Measurements from ENCODE around the gene TENT4A.

Gene TENT4A

DNA sequence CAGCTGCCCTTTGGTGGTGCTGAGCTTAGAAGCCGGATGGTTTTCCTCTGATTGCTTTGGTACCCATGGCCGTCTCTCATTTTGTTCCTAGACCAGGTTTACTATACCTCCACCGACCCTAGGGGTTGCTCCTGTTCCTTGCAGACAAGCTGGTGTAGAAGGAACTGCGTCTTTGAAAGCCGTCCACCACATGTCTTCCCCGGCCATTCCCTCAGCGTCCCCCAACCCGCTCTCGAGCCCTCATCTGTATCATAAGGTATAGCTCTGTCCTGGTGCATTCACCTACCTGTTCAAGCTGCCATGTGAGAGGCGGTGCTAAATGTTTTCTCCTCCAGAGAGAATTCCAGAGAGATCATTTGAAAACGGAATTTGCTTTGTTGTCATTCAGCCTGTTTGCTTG lies 39.5 kb downstream of the TENT4A start:
- no peak for DNase-seq (ENCODE audit: low read depth)

DNA sequence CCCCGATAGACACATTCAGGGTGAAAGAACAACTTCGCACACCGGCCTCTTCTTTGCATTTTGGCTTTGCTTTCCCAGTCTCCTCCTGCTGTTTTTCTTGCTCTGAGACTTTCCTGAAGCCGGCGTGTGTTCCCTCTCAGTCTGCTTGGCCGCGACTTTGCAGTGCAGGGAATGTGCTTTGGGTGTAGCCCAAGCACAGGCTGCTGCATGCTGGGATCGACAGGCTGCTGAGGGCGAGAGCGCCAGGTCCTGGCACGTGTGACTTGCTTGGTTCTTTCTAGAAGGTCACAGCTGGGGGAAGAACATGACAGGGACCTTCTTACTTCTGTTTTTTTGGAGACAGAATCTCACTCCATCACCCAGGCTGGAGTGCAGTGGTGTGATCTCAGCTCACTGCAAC lies 40.6 kb downstream of the TENT4A start:
- no peak for DNase-seq (ENCODE audit: low read depth)

- DNase-seq (ENCODE audit: low read depth), result no peak
Observed at GRCh38 chr5:6754766-6755165, 41.5 kb downstream of the TENT4A start.

DNA sequence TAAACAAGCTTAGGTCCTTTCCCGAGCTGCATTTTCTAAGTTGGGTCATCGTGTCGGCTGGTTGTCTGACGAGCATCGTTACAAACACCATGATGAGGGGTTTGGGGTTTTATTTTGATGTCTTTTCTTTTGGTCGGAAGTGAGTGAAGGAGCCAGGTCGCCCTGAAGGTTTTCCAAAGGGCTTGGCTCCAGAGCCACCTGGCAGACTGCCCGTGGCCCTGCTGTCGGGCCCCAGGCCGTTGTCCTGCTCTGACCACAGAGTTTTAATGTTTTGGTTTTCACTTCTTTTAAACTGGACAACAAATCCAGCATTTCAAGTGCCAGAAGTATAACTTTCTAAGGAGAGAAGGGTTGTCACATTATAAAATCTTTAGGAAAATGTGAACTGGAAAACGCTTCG lies 42.3 kb downstream of the TENT4A start:
- DNase-seq (ENCODE audit: low read depth), result no peak

DNA sequence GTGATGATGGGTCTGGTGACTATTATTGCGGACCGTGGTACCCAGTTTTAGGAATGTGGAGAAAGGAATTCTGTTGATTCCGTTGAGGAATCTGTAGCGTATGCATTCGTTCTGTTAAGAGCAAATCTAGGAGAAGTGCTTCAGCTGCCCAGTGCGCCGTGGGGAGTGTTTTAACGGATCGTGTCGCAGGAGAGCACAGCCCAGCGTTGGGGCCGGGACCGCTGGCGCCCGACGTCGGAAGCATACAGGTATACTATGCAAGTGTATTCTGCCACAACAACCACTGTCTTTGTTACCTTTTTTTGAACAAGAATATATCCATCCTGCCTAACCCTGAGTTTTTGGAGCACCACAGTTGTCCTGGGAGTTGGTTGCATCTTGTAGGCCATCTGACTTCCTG lies 42.7 kb downstream of the TENT4A start:
- DNase-seq (ENCODE audit: low read depth), result no peak

- no peak for DNase-seq (ENCODE audit: low read depth)
Observed at GRCh38 chr5:6757414-6757969, 44.3 kb downstream of the TENT4A start.

- DNase-seq (ENCODE audit: low read depth), result no peak
Observed at GRCh38 chr5:6758236-6758635, 45.0 kb downstream of the TENT4A start.

GRCh38 chr5:6758706-6759105 lies 45.5 kb downstream of the TENT4A start:
- no peak for DNase-seq (ENCODE audit: low read depth)

DNA sequence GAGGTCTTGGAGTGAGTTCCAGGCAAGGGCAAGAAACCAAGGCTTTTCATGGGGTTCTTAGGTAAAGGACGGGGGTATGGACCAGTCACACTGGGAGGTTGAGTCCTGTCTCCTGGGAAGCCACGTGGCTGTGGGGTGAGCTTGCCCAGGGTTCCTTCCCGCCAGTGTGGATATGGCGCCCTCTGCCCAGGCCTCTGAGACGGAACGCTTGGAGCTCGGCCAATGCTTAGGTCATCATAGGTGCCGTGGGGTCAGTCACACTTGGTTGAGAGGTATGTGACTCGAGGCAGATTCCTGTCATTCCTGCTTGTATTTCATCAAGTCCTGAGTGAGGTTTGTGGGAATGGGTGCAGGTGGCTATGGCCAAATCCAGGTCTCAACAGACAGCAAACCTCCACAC lies 46.2 kb downstream of the TENT4A start:
- no peak for DNase-seq (ENCODE audit: low read depth)

DNA sequence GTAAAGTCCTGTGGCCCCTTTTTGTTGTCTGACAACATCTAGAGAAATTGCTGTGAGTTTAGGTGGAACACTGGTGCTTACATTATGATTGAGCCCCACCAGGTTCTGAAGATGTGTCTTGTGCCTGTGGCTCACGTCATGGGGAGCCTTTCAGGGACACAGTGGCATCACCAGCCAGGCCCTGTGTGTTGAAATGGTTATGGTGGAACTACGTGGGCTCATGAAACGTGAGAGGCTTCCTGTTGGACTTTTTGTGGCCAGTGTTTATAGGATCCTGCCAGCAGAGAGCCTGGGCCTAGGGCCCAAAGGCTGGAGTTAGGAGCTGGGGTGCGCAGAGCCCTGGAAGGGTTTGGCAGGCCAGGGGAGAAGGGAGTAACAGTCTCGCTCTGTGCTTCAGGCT lies 46.8 kb downstream of the TENT4A start:
- DNase-seq (ENCODE audit: low read depth), result no peak

- no peak for DNase-seq (ENCODE audit: low read depth)
Observed at GRCh38 chr5:6760686-6761085, 47.5 kb downstream of the TENT4A start.

DNA sequence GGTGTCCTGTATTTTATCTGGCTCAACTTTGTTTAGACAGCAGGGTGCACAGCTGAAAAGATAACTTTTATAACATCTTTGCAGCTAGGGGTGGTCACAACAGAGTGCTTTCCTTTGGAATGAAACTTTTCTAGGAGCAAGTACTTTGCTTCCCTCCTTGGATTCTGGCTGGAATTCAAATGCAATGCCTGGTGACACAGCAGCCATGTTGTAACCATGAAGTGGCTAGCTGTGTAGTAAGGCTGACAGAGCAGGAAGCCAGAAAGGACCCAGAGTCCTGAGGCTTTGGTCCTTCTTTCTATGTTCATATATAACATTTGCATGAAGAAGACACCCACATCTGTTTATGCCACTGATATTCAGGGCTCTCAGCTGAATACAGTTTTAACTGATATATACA lies 48.1 kb downstream of the TENT4A start:
- DNase-seq (ENCODE audit: low read depth), result no peak

DNA sequence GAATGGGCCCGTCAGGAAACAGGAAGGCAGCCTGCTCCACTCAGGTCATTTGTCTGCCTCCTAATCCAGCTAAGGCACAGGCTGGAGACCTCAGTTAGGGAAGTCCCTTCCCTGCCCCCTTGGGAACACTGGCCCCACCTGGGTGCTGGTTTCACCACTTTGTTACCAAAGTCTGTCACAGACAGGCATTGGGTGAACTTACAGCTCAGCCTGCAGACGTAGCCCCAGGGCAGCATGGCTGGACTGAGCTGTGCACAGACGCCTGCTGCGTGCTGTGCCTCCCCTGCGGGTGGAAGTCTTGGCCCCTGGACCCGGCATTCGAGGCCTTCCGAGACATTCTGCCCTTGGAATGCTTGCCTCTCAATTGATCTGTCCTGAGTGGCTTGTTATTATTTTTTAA lies 48.9 kb downstream of the TENT4A start:
- DNase-seq (ENCODE audit: low read depth), result no peak

DNA sequence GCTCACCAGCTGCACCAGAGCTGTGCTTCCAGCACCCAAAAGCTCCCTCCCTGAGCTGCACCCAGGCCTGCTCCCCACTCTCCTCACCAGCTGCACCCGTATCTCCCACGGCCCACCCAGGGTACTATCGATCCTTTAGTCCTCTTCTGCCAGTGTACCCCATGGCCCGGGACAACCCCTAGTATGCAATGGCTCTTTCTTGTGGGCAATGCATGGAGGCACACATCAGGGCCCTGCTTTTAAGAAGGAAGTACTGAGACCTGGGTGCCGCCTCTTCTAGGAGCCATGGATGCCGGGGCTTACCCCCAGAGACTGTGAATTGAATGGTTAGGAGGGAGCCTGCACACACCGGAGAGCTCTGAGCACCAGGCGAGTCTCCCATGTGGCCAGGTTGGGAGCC lies 49.5 kb downstream of the TENT4A start:
- no peak for DNase-seq (ENCODE audit: low read depth)

DNA sequence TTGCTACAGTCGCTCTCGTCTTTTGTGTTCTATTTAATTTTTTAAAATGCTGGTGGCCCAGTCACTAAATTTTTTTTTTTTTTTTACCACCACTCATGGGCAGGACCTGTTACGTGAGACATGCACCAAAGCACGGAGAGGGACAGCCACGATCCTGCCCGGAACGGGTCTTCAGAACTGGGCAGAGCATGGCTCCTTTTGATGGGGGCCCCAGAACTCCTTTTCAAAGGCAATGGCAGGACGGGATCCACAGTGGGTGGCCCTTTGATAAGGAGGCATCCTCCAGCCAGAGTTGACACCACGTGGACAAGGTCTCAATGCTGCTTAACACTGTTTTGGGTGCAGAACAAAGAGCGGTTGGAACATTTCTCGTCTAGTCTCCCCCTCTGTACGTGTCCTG lies 50.0 kb downstream of the TENT4A start:
- no peak for DNase-seq (ENCODE audit: low read depth)

DNA sequence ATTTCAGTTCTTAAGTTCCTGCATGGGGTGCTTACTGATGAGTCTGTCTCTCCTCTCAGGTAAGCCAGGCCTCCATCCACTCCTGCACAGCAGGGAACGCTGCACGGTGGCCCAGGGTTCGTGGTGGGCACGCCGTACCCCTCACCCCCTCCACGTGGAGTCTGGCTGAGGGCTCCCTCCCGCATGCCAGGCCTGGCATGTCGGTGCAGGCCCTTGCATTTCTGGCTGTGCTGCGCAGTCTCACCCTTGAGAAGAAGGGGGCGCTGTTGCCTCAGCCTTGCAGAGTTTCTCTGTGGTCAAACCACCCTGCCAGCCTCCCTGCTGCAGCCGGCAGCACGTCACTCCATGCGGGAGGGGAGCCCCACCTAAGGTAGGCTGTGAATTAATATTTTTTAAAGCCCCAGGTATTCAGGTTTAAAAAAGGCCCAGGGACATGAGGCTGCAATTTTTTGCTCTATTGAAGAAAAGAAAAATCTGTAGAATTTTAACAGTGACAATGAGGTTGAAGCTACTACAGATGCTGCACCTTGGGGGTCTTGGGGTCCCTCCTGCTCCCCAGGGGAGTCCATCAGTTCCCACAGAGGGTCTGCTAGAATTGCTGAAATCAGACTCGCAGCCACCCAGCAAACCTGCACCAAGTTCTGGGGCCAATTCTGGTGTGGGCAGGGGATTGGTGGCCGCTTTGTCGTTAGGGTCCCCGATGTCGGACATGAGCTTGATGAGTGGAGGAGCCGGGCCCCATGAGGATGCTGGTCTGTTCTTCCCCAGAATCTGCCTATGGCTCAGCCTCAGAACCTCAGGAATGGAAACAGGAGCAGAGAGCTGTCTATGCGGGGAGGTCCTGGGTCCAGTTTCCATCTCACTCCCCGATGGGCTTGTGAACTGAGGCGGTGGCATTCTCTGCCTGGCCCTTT lies 52.6 kb downstream of the TENT4A start:
- DNase-seq (ENCODE audit: low read depth), result peak; percentile 45

DNA sequence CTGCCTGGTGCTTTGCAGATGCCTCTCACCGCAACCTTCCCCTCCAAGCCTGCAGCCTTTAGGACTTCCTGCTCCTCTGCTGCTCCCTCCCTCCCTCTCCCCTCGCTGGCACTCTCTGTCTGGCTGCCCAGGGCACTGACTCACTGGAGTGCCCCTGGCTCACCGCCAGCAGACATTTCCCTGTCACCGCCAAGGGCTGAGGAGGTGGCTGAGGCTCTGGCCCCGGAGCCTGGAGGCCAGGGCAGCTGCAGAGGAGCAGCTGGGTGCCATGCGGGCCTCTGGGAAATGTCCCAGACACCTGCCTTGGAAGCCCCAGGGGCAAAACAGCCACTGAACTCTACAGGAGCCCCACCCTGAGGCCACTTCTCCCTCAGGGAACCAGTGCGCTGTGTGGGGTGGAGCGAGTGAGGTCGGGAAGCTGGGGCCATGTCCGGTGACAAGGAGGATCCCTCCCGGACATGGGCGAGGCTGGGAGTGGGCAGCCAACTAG lies 53.4 kb downstream of the TENT4A start:
- peak; percentile 82 for DNase-seq (ENCODE audit: low read depth)

DNA sequence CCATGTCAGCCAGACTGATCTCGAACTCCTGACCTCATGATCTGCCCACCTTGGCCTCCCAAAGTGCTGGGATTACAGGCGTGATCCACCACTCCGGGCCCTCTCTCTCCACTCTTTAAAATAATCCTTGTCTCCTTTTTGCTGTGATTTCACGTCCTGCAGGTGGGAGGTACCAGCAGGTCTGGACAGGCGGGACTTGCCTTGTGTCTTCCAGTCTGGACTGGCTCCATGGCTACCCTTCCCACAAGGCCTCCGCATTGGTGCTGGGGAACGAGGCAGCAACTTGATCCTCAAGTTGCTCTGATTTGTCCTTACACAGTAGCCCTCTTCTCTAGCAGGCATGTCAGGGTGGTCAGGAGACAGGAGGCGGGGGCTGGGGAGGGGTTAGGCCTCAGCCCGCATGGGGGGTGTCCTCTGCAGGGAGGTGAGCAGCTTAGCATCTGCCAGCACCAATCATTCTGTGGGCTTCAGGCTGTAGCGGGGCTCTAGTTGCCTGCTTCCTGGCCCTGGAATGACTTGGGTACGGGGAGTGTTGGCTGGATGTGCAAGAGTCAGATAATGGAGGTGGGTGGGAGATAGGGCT lies 54.3 kb downstream of the TENT4A start:
- DNase-seq (ENCODE audit: low read depth), result no peak

GRCh38 chr5:6768590-6769230 lies 55.5 kb downstream of the TENT4A start:
- DNase-seq (ENCODE audit: low read depth), result no peak

DNA sequence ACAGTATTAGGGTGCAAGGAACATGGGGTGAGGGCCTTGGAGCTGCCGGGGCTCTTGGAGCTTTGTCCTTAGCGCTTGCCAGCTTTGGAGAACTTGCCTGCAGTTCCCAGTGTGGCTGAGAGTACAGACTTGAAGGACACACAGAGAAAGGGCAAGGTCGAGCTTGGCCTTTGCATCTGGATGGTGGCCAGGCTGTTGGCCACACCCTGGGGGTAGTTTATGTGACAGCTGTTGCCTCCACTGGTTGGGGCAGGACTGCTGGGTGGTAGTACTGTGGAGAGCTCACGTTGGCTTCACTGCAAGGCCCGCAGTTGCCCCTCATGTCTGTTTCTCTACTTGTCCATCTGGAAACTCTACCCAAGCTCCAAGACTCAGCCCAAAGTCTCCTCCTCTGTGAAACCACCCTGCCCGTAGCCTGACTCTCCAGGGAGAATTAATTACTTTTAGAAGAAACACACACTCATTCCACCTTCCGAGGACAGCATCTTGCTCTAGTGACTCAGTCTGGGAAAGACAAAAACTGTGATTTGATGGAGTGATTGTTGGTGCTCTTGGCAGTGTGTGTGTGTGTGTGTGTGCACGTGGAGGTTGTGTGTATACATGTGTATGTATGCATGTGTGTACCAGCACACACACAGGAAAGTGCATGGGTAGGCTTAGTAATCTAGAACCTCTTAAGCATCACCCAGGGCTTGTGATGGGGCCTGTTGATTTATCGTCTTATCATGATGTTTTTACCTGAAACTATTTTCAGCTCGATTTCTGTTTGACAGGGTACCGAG lies 57.8 kb downstream of the TENT4A start:
- no peak for DNase-seq (ENCODE audit: low read depth)

DNA sequence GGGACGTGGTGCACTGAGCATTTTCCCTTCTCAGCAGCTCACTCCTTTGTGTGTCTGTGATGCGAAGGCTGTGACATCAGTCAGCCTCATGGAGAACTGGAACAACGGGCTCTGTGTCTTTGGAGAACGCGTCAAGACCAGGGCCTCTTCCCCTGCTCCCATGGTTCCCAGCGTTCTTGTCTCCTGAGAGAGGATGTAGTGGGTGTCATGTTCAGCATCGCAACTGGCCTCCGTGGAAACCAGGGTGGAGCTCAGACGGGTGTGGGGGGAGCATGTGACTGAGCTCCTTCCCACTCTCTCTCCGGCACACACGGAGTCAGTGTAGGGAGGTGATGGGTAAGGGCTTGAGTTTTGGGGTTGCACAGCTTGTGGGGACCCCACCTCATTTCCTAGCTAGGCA lies 59.7 kb downstream of the TENT4A start:
- DNase-seq (ENCODE audit: low read depth), result no peak
